Measurements from ENCODE around the gene PTPRB. TPM values are rescaled to one million over a fixed set of nuclear protein-coding genes. Genes with fewer than 3 reads are reported as not detected.

PTPRB gene
- total RNA-seq (2021) (not detected in 2 replicates), Bru-seq, nascent RNA (percentile 4 among the genes with signal in this experiment), BruChase-seq, experiment 1, labeled RNA remaining after a 2-hour chase (percentile 1 among the genes with signal in this experiment), BruChase-seq, experiment 2, labeled RNA remaining after a 6-hour chase (percentile 5 among the genes with signal in this experiment)
- long read RNA-seq, result 0 reads

DNA sequence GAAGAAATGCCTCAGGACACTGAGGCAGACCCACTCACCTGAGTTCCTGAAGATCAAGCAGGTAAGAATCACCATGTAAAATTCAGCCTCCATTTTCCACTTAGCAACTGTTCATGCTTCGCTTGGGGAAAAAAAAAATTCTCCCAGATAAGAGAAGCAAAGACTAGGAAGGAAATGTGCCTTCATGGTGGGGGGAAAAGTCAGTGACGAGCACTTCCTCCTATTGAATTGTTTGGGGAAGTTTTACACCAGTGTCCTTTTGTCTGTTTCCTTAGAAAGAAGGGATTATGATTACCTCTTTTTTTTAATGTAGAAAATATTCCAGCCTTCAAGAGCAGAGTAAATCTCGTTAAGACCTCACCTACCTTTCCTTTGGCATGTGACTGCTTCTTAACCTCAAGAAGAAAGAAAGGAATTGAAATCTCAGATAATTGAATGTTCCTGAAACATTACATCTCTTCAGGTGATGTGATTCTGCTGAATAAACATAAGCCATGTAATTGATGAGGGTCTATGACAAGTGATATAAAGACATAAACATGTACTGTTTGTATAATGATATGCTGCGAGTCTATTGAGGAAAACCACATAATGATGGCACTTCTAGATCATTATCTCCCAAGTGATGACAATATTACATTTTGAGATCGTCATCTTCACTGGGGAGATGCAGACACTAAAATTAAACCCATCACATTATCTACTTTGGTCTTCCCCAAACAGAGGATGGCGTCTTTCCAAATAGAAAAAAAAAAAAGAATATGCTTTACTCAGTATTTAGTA is at the start of gene PTPRB:
PTPRB (minus strand) TSS at position 127 of the 783 bp plus-strand sequence; CDS start at position 93, 34 bp downstream.
- POLR2A ChIA-PET (ENCODE audit: low non-redundant PET), result no interaction called here
- TF ChIP-seq EZH2 (IDR thresholded peaks at IDR 0.05; ENCODE audit: borderline replicate concordance, low read depth, low read length, poor library complexity, severe bottlenecking), result no peak
- TF ChIP-seq, protein P1, sequence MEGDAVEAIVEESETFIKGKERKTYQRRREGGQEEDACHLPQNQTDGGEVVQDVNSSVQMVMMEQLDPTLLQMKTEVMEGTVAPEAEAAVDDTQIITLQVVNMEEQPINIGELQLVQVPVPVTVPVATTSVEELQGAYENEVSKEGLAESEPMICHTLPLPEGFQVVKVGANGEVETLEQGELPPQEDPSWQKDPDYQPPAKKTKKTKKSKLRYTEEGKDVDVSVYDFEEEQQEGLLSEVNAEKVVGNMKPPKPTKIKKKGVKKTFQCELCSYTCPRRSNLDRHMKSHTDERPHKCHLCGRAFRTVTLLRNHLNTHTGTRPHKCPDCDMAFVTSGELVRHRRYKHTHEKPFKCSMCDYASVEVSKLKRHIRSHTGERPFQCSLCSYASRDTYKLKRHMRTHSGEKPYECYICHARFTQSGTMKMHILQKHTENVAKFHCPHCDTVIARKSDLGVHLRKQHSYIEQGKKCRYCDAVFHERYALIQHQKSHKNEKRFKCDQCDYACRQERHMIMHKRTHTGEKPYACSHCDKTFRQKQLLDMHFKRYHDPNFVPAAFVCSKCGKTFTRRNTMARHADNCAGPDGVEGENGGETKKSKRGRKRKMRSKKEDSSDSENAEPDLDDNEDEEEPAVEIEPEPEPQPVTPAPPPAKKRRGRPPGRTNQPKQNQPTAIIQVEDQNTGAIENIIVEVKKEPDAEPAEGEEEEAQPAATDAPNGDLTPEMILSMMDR (conservative IDR thresholded peaks at IDR 0.05; ENCODE audit: low read depth, low read length), result no peak
- Histone ChIP-seq H3K36me3 (ENCODE audit: insufficient read depth, low read length, poor library complexity, severe bottlenecking) (no peaks in the 10 kb centered on the region), H3K9me3 (ENCODE audit: low read depth, low read length, poor library complexity, severe bottlenecking) (no peaks in the 10 kb centered on the region), H3K27me3 (replicated peaks; ENCODE audit: insufficient read depth, low read depth, low read length, poor library complexity) (no peaks in the 10 kb centered on the region), H3K27ac (ENCODE audit: low read depth, low read length, poor library complexity, severe bottlenecking) (no peak within 1 kb of the TSS), H3K4me1 (ENCODE audit: insufficient read depth, low read length, poor library complexity, severe bottlenecking) (no peaks in the 10 kb centered on the region), H3K4me3 (ENCODE audit: low read depth, low read length, poor library complexity, severe bottlenecking) (no peak within 1 kb of the TSS)
- no TSS peak for BruUV-seq (replicated peaks)
- intact Hi-C loops (cut with micrococcal nuclease; ENCODE audit: unreplicated experiment), result no loop called here
- CTCF ChIA-PET, result no interaction called here
- DNase-seq (ENCODE audit: low spot score), result peak; percentile 12

DNA sequence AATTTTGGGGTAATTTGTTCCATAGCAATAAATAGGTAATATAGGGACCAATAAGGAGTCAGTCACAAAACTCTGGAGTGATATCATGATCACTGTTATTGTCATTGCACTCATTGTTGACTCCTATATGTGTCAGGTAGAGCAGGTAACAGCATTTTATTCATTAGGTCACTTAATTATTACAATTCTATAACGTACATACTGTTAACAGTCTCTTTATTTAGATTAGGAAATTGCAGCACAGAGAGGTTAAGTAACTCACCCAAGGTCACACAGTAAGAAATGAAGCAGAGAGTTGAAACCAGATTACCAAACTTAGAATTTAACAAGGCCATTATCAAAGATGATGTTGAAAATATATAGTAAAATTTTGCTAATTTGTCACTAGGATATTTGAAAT is 49.7 kb upstream of the PTPRB start:
- TF ChIP-seq, protein P1 (conservative IDR thresholded peaks at IDR 0.05; ENCODE audit: low read depth, low read length), result no peak
- no peak for TF ChIP-seq EZH2 (IDR thresholded peaks at IDR 0.05; ENCODE audit: borderline replicate concordance, low read depth, low read length, poor library complexity, severe bottlenecking)
- H3K27me3 ChIP-seq (replicated peaks; ENCODE audit: insufficient read depth, low read depth, low read length, poor library complexity), result no peaks in the 10 kb centered on the region
- no TSS peak for BruUV-seq (replicated peaks)
- no peak overlapping the region for H3K4me3 ChIP-seq (ENCODE audit: low read depth, low read length, poor library complexity, severe bottlenecking)
- H3K9me3 ChIP-seq (ENCODE audit: low read depth, low read length, poor library complexity, severe bottlenecking), result no peaks in the 10 kb centered on the region
- H3K27ac ChIP-seq (ENCODE audit: low read depth, low read length, poor library complexity, severe bottlenecking), result no peak overlapping the region
- ChIA-PET CTCF (no interaction called here), POLR2A (ENCODE audit: low non-redundant PET) (no interaction called here)
- H3K36me3 ChIP-seq (ENCODE audit: insufficient read depth, low read length, poor library complexity, severe bottlenecking), result no peaks in the 10 kb centered on the region
- DNase-seq (ENCODE audit: low spot score), result no peak
- no peaks in the 10 kb centered on the region for H3K4me1 ChIP-seq (ENCODE audit: insufficient read depth, low read length, poor library complexity, severe bottlenecking)
- intact Hi-C loops (cut with micrococcal nuclease; ENCODE audit: unreplicated experiment), result no loop called here

DNA sequence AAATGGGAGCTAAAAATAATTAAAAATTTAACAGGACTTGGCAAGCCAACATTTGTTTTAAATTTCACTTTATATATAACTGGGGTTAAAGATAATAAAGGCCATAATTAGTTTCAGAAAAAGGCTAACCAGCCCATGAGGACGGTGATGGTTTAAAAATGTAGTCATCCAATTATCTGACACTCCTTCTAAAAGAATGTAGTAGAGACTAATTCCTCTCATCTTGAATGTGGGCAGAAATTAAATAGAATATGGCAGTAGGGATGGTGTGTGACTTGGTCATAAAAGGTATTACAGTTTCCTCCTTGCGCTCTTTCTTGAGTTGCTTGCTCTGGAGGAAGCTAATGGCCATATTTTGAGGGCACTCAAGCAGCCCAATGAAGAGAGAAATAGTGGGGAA is 49.1 kb upstream of the PTPRB start:
- no peak overlapping the region for H3K4me3 ChIP-seq (ENCODE audit: low read depth, low read length, poor library complexity, severe bottlenecking)
- H3K4me1 ChIP-seq (ENCODE audit: insufficient read depth, low read length, poor library complexity, severe bottlenecking), result no peaks in the 10 kb centered on the region
- TF ChIP-seq, protein P1 (conservative IDR thresholded peaks at IDR 0.05; ENCODE audit: low read depth, low read length), result no peak
- TF ChIP-seq EZH2 (IDR thresholded peaks at IDR 0.05; ENCODE audit: borderline replicate concordance, low read depth, low read length, poor library complexity, severe bottlenecking), result no peak
- intact Hi-C loops (cut with micrococcal nuclease; ENCODE audit: unreplicated experiment), result no loop called here
- ChIA-PET POLR2A (ENCODE audit: low non-redundant PET) (no interaction called here), CTCF (no interaction called here)
- no TSS peak for BruUV-seq (replicated peaks)
- no peak overlapping the region for H3K27ac ChIP-seq (ENCODE audit: low read depth, low read length, poor library complexity, severe bottlenecking)
- no peak for DNase-seq (ENCODE audit: low spot score)
- no peaks in the 10 kb centered on the region for H3K9me3 ChIP-seq (ENCODE audit: low read depth, low read length, poor library complexity, severe bottlenecking)
- no peaks in the 10 kb centered on the region for H3K36me3 ChIP-seq (ENCODE audit: insufficient read depth, low read length, poor library complexity, severe bottlenecking)
- no peaks in the 10 kb centered on the region for H3K27me3 ChIP-seq (replicated peaks; ENCODE audit: insufficient read depth, low read depth, low read length, poor library complexity)
